WTC11 (cell line): Measurements from ENCODE around the gene SLC2A4RG. TPM values are rescaled to one million over a fixed set of nuclear protein-coding genes. Genes with fewer than 3 reads are reported as not detected.

Experiments used
- AFF4 ChIP-seq: sonication (generic); formaldehyde crosslinking; IDR thresholded peaks from 2 replicates; pipeline ENCODE4 v1.8.1; 2023; ENCODE audit warnings: mild to moderate bottlenecking, missing genetic modification reagents, borderline replicate concordance
- CTCF ChIP-seq: fragments of 200-600 bp; IDR thresholded peaks from 2 replicates; pipeline ENCODE4 v1.8.0; 2022; ENCODE audit warnings: antibody characterized with exemption
- FOXJ3 ChIP-seq: sonication (generic); formaldehyde crosslinking; IDR thresholded peaks from 2 replicates; pipeline ENCODE4 v1.9.0; 2021; ENCODE audit warnings: missing genetic modification reagents, mild to moderate bottlenecking, borderline replicate concordance
- IRF2 ChIP-seq: sonication (generic); formaldehyde crosslinking; IDR thresholded peaks from 2 replicates; pipeline ENCODE4 v1.8.0; 2022; ENCODE audit warnings: low read depth, missing genetic modification reagents, borderline replicate concordance
- NFATC4 ChIP-seq: fragments of 250-450 bp; sonication (Bioruptor Pico); IDR thresholded peaks from 2 replicates; pipeline ENCODE4 v1.9.0; 2021; ENCODE audit warnings: mild to moderate bottlenecking
- NFE2L1 ChIP-seq: sonication (generic); formaldehyde crosslinking; IDR thresholded peaks from 2 replicates; pipeline ENCODE4 v1.8.1; 2023; ENCODE audit warnings: missing genetic modification reagents
- STAT6 ChIP-seq: sonication (generic); formaldehyde crosslinking; conservative IDR thresholded peaks from 2 replicates; pipeline ENCODE4 v1.8.1; 2023; ENCODE audit warnings: mild to moderate bottlenecking, low read depth, missing genetic modification reagents, moderate library complexity
- TCF7 ChIP-seq: sonication (generic); formaldehyde crosslinking; IDR thresholded peaks from 2 replicates; pipeline ENCODE4 v1.8.0; 2022; ENCODE audit warnings: mild to moderate bottlenecking, low read depth, missing genetic modification reagents, moderate library complexity
- ZNF219 ChIP-seq: sonication (generic); formaldehyde crosslinking; IDR thresholded peaks from 2 replicates; pipeline ENCODE4 v1.8.0; 2023; ENCODE audit warnings: missing genetic modification reagents, mild to moderate bottlenecking, borderline replicate concordance
- ZNF281 ChIP-seq: sonication (generic); formaldehyde crosslinking; IDR thresholded peaks from 2 replicates; pipeline ENCODE4 v1.8.0; 2023; ENCODE audit warnings: mild to moderate bottlenecking, missing genetic modification reagents
- ZNF425 ChIP-seq: fragments of 250-450 bp; sonication (Bioruptor Pico); conservative IDR thresholded peaks from 2 replicates; pipeline ENCODE4 v1.9.0; 2021; ENCODE audit warnings: mild to moderate bottlenecking
- ZNF671 ChIP-seq: fragments of 250-450 bp; sonication (Bioruptor Pico); IDR thresholded peaks from 2 replicates; pipeline ENCODE4 v1.8.0; 2021; ENCODE audit warnings: mild to moderate bottlenecking
- total RNA-seq: library from RNA; stranded (reverse); gene quantifications from 3 replicates; pipeline ENCODE4 v1.2.3, GENCODE V29; 2021
- TF ChIP-seq, protein P1 (sequence below): sonication (generic); formaldehyde crosslinking; IDR thresholded peaks from 2 replicates; pipeline ENCODE4 v1.8.0; 2022; ENCODE audit warnings: missing genetic modification reagents
- TF ChIP-seq, protein P2 (sequence below): sonication (generic); formaldehyde crosslinking; IDR thresholded peaks from 2 replicates; pipeline ENCODE4 v1.8.1; 2022; ENCODE audit warnings: low read depth, mild to moderate bottlenecking, moderate library complexity, missing genetic modification reagents, borderline replicate concordance
- TF ChIP-seq, protein P3 (sequence below): sonication (generic); formaldehyde crosslinking; IDR thresholded peaks from 2 replicates; pipeline ENCODE4 v1.8.1; 2023; ENCODE audit warnings: mild to moderate bottlenecking, moderate library complexity, missing genetic modification reagents

The SLC2A4RG gene
- total RNA-seq, 1 experiment from 2014 or later: 43.3 TPM

DNA sequence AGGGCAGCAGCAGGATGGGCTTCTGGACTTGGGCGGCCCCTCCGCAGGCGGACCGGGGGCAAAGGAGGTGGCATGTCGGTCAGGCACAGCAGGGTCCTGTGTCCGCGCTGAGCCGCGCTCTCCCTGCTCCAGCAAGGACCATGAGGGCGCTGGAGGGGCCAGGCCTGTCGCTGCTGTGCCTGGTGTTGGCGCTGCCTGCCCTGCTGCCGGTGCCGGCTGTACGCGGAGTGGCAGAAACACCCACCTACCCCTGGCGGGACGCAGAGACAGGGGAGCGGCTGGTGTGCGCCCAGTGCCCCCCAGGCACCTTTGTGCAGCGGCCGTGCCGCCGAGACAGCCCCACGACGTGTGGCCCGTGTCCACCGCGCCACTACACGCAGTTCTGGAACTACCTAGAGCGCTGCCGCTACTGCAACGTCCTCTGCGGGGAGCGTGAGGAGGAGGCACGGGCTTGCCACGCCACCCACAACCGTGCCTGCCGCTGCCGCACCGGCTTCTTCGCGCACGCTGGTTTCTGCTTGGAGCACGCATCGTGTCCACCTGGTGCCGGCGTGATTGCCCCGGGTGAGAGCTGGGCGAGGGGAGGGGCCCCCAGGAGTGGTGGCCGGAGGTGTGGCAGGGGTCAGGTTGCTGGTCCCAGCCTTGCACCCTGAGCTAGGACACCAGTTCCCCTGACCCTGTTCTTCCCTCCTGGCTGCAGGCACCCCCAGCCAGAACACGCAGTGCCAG is 42.8 kb upstream of the SLC2A4RG start, which contains the start of gene TNFRSF6B (continued):
- TF ChIP-seq AFF4: no peak
- TF ChIP-seq CTCF: no peak
- 0 out of 2 replicates have a peak, but pooled peaks have one; percentile 34 for TF ChIP-seq ZNF671 (CRISPR knock-in tag)
- TF ChIP-seq, protein P1, sequence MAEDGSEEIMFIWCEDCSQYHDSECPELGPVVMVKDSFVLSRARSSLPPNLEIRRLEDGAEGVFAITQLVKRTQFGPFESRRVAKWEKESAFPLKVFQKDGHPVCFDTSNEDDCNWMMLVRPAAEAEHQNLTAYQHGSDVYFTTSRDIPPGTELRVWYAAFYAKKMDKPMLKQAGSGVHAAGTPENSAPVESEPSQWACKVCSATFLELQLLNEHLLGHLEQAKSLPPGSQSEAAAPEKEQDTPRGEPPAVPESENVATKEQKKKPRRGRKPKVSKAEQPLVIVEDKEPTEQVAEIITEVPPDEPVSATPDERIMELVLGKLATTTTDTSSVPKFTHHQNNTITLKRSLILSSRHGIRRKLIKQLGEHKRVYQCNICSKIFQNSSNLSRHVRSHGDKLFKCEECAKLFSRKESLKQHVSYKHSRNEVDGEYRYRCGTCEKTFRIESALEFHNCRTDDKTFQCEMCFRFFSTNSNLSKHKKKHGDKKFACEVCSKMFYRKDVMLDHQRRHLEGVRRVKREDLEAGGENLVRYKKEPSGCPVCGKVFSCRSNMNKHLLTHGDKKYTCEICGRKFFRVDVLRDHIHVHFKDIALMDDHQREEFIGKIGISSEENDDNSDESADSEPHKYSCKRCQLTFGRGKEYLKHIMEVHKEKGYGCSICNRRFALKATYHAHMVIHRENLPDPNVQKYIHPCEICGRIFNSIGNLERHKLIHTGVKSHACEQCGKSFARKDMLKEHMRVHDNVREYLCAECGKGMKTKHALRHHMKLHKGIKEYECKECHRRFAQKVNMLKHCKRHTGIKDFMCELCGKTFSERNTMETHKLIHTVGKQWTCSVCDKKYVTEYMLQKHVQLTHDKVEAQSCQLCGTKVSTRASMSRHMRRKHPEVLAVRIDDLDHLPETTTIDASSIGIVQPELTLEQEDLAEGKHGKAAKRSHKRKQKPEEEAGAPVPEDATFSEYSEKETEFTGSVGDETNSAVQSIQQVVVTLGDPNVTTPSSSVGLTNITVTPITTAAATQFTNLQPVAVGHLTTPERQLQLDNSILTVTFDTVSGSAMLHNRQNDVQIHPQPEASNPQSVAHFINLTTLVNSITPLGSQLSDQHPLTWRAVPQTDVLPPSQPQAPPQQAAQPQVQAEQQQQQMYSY (CRISPR knock-in tag): no peak
- TF ChIP-seq IRF2: no peak
- no peak for TF ChIP-seq ZNF219 (CRISPR knock-in tag)
- no peak for TF ChIP-seq TCF7 (CRISPR knock-in tag)
- no peak for TF ChIP-seq ZNF281 (CRISPR knock-in tag)
- TF ChIP-seq NFE2L1 (CRISPR knock-in tag): no peak
- no peak for TF ChIP-seq FOXJ3 (CRISPR knock-in tag)
- TF ChIP-seq ZNF425 (CRISPR knock-in tag): no peak
- TF ChIP-seq STAT6: no peak
- TF ChIP-seq, protein P2, sequence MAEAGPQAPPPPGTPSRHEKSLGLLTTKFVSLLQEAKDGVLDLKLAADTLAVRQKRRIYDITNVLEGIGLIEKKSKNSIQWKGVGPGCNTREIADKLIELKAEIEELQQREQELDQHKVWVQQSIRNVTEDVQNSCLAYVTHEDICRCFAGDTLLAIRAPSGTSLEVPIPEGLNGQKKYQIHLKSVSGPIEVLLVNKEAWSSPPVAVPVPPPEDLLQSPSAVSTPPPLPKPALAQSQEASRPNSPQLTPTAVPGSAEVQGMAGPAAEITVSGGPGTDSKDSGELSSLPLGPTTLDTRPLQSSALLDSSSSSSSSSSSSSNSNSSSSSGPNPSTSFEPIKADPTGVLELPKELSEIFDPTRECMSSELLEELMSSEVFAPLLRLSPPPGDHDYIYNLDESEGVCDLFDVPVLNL (CRISPR knock-in tag): no peak
- peak; percentile 65; the same call in 1 of the 2 replicates for TF ChIP-seq NFATC4
- TF ChIP-seq, protein P3, sequence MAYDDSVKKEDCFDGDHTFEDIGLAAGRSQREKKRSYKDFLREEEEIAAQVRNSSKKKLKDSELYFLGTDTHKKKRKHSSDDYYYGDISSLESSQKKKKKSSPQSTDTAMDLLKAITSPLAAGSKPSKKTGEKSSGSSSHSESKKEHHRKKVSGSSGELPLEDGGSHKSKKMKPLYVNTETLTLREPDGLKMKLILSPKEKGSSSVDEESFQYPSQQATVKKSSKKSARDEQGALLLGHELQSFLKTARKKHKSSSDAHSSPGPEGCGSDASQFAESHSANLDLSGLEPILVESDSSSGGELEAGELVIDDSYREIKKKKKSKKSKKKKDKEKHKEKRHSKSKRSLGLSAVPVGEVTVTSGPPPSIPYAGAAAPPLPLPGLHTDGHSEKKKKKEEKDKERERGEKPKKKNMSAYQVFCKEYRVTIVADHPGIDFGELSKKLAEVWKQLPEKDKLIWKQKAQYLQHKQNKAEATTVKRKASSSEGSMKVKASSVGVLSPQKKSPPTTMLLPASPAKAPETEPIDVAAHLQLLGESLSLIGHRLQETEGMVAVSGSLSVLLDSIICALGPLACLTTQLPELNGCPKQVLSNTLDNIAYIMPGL (CRISPR knock-in tag): 0 out of 2 replicates have a peak, but pooled peaks have one; percentile 8
